Stimulated activated CD8-positive, alpha-beta memory T cell treated with anti-CD3 and anti-CD28 coated beads, Interleukin-2, amount 100 ng/mL, for 1 hour (primary cell): Measurements from ENCODE around the gene C10orf67.
"Not testable (repeated sequence)": the region's sequence is repeated elsewhere in the genome, so short reads cannot be mapped to it uniquely, and the experiment has no call there.

Experiments
- DNase-seq, 2 donors: peaks; one replicate each; pipeline ENCODE4 v3.0.0-alpha.2; 2020; ENCODE audit warnings: low read depth in 2 of 2

Gene C10orf67

GRCh38 chr10:23344241-23344841 is at the start of gene C10orf67:
TSS of gene C10orf67 (minus strand) at chr10:23344797. CDS start at chr10:23344774, 23 bp downstream.
- DNase-seq = no peak

DNA sequence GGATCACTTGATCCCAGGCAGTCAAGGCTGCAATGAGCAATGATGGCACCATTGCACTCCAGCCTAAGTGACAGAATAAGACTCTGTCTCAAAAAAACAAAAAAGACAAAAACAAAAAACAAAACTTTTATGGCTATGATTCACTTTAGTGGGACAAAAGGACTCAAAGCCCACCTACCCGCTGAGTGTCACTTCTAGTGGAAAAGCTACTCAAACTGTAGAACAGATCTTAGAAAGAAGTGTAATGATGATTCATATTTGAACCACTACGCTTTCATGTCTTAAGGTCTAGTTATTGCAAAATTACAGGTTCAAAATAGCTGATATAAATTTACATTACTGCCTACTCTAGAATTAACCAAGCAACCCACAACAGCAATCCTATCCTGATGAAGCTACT is 47.2 kb upstream of the C10orf67 start:
- no peak for DNase-seq

DNA sequence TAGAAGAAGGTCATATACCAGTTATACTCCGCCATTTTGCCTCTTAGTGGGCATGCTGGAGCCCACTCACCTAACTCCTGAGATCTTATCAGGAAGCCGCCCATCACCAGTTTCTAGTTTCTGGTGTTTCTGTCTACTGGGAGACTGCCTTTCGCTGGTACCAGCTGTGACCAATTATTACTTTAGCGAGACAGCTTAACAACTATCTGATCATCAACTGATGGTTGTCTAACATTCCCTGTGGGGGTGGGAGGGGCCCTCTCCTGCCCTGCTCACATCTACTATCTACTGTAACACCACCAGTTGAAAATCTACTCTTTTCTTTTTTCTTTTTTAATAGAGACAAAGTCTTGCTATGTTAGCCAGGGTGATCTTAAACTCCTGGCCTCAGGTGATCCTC is 46.2 kb upstream of the C10orf67 start:
- DNase-seq = no peak

- DNase-seq = not testable (repeated sequence)
These were observed 45.8 kb upstream of the C10orf67 start for GRCh38 chr10:23390408-23390807.

- not testable (repeated sequence) for DNase-seq
These were observed 42.9 kb upstream of the C10orf67 start for GRCh38 chr10:23387516-23387915.

DNA sequence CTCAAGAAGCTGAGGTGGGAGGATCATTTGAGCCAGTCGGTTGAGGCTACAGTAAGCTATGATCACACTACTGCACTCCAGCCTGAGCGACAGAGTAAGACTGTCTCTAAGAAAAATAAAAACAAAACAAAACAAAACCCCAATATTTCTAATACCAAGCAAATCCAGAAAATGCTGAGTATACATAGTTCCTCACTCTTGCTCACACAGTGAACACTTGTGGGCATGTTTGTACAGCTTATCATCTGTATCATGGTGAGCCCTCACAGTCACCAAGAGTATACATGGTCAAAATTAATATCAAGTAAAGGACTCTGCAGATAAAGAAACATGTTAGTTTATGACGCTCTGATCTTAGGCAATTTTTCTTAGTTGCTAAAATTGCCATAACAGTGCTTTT is 41.5 kb upstream of the C10orf67 start:
- no peak for DNase-seq

GRCh38 chr10:23384364-23384763 is 39.8 kb upstream of the C10orf67 start:
- no peak for DNase-seq

GRCh38 chr10:23383637-23384036 is 39.0 kb upstream of the C10orf67 start:
- DNase-seq = no peak

DNA sequence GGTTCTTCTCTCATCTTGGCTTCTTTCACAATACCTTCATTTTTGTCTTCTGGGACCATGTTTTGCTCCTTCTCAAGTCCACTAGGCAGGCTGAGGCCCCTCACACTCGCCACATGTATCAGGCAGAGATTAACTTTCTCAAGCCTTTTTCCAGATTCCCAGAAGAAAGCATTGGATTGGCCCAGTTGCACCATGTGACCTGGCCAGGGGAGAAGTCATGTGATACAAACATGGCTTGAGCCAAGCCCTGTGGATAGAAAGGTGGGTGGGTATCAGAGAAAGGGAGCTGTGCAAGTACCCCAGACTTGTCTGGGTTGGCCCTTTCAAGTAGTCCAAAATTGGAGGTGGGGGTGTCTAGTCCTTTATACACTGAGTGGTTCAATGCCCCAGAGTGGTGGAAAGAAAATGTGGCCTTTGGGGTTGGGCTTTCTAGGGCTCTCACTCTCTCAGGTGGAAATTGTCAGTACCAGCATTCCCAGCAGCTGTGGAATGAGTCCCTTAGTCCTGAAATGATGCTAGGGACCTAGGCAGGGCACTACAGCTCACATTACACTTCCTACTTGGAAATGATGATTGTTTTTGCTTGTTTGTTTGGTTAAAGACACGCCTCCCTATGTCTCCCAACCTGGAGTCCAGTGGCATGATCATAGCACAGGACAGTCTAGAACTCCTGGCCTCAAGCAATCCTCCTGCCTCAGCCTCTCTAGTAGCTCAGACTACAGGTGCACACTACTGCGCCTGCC is 36.9 kb upstream of the C10orf67 start:
- no peak for DNase-seq

DNA sequence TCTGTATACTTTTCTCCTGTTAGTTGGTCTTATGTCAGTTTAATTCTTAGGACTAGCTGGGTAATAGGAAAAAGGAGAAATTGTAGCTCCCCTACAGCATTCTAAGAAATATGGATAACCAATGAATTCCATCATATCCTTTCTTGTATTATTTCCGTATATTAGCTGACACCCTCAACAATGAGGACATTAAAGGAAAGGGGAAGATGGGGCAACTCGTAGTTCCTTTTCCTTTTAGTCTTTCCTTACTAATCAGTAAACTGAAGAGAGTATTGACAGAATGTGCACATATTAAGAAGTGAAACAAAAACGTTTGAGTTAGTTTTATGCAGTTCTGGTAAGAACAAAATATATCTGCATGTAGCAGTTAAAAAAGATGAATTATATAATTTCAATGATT is 35.1 kb upstream of the C10orf67 start:
- no peak for DNase-seq

DNA sequence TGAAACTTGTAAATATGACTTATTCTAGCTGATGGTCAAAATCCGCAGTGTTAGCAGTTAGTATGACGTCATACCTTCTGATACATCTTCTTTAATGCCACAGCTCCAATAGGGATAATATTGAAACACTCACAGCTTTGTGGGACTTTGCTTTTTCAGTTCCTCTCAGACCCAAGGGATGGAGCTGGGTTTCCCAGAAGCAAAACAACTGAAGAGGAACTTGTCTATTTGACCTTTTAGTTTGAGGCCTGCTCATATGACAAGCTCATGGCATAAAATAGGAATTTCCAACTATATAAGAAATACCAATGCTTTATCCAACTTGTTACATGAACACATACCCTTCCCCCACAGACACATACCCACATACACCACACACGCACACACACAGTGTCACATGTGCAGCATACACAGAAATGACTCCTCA is 31.6 kb upstream of the C10orf67 start:
- DNase-seq = no peak

GRCh38 chr10:23375366-23375765 is 30.8 kb upstream of the C10orf67 start:
- DNase-seq = no peak

- no peak for DNase-seq
These were observed 28.6 kb upstream of the C10orf67 start for GRCh38 chr10:23373156-23373555.

GRCh38 chr10:23371073-23371472 is 26.5 kb upstream of the C10orf67 start:
- no peak for DNase-seq

GRCh38 chr10:23370106-23370505 is 25.5 kb upstream of the C10orf67 start:
- no peak for DNase-seq

GRCh38 chr10:23368816-23369640 is 24.4 kb upstream of the C10orf67 start:
- no peak for DNase-seq

GRCh38 chr10:23367896-23368595 is 23.4 kb upstream of the C10orf67 start:
- no peak for DNase-seq

DNA sequence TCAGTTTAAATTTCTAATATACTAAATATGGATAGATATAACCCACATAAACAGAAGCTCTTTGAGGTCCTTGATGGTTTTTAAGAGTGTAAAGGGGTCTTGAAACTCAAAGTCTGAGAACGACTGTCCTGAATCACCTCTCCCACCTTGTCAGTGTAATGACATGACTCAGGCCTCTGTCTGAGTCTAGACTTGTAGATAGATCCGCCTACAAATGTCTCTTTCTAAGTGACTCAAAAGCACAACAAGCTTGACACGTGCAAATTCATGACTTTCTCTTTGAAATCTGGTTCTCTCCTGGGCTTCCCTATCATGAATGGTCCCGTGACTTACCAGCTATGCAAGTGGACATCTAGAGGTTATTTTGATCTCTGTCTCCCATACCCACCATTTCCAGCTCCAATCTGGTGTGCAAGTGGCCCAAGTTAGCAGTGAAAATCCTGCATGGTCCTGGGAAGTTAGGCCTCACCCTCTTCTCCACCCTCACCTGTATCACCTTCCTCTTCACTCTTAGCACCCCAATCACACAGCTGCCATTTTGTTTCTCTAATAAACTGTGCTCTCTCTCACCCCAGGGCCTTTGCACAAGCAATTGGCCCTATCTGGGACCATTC is 20.9 kb upstream of the C10orf67 start:
- DNase-seq = not testable (repeated sequence)

GRCh38 chr10:23364378-23364777 is 19.8 kb upstream of the C10orf67 start:
- DNase-seq = no peak

DNA sequence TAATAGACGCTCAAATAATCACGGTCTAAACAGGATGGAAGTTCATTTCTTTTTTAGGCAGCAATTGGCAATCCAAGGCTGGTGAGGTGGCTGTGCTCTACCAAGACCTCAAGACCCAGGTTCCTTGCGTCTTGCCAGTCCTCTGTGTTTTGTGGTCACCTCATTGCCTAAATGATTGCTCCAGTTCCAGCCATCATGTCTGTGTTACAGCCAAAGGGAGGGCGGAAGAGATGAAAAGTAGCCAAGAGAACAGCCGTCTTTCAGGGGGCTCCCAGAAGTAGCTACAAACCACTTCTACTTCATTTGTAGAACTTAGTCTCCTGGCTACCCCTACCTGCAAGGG is 19.2 kb upstream of the C10orf67 start:
- DNase-seq = no peak

DNA sequence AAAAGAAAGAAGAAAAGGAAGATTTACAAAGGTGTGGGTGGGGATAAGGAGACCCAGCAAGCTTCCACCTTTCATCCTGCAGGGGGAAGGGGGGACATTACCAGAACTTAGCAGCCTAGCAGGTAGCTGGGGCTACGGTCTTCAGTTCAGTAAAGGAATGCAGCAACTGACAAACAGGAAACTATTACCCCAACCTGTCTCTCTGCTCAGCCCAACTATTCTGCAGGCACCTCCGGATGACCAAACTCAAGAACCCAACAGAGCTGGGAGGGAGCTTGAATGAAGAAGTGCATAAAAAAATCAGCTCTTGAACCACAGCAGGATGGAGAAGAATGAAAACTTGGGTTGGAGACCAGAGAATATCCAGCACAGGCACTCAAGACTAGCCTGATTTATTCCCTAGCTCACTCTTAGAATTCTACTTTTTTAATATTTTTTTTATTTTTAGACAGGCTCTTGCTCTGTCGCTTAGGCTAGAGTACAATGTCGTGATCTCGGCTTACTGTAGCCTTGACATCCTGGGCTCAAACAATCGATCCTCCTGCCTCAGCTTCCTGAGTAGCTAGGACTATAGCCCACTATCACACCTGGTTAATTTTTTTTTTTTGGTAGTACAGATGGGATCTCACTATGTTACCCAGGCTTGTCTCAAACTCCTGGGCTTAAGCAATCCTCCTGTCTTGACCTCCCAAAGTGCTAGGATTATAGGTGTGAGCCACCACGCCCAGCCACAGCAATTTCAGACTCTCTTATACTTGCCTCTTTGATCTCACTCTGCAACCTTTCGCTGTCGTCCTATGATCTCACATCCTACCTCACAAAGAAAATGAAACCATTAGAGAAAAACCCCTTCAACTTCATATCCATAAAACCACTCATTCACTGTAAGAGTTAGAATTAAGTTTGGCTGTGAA is 18.5 kb upstream of the C10orf67 start:
- DNase-seq = no peak
